BE2C (cell line): Measurements from ENCODE around the gene FSTL4.

Experiments used
- DNase-seq: peaks from one replicate; pipeline ENCODE4 v3.0.0-alpha.2; 2020
- H3K27me3 ChIP-seq: fragments of 250-450 bp; sonication (Bioruptor Pico); 2 replicates; pipeline ENCODE4 v1.5.1; 2020; ENCODE audit warnings: mild to moderate bottlenecking
- H3K36me3 ChIP-seq: fragments of 250-450 bp; sonication (Bioruptor Pico); 2 replicates; pipeline ENCODE4 v1.5.1; 2020; ENCODE audit warnings: mild to moderate bottlenecking
- H3K4me1 ChIP-seq: fragments of 250-450 bp; sonication (Bioruptor Pico); 2 replicates; pipeline ENCODE4 v1.5.1; 2020
- H3K4me3 ChIP-seq: 2 replicates; pipeline ENCODE4 v1.5.1; 2011; ENCODE audit warnings: low read depth, low read length
- H3K9me3 ChIP-seq: fragments of 250-450 bp; sonication (Bioruptor Pico); 2 replicates; pipeline ENCODE4 v1.5.1; 2020
- TF ChIP-seq, protein P1 (sequence below): IDR thresholded peaks from 2 replicates; pipeline ENCODE4 v1.5.1; 2012; ENCODE audit warnings: mild to moderate bottlenecking, low read depth, low read length

FSTL4 gene

DNA sequence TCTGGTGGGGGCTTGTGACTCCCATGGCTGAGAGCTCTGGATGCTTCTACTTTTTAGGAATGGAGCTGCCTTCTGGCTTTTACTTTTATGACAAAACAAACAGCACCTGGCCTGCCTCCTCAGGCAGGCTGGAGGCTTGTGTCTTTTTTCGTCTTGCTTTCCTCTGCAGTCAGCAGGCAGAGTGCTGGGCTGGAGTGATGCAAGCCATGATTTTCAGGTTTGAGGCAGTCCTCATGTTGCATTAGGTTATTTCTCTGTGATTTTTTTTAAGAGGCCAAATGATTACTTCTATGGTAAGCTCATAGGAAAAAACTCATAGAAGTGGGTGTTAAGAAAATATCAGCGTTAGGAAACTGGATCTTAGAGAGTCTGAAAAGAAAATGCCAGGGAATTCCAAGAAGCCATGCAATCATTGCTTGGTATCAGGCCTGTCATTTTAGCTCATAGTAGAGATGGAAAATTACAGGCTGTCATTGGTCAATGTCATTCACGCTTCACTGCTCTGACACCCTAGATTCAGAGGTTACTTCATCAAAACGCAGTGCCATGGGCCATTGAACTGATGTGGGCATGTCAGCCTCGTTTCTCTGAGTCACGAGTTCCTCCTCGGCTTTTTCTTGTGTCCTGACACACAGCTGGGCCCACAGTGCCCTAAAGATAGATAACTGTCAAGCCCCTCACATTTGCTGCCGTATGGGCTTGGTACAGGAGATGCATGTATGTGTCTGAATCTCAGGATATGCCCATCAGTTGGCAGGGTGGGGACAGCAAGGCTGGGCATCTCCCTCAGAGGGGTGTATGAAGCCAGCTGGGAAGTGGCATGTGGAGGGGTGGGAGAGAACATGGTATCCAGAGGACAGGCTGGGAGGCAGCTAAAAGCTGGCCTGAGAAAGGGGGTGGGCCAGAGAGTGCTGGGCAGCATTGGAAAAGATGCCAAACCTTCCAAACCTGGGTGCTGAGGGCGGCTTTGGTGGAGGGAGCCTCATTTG lies 408.7 kb downstream of the FSTL4 start:
- no peak overlapping the region for H3K4me3 ChIP-seq
- no peaks in the 10 kb centered on the region for H3K36me3 ChIP-seq
- TF ChIP-seq, protein P1, sequence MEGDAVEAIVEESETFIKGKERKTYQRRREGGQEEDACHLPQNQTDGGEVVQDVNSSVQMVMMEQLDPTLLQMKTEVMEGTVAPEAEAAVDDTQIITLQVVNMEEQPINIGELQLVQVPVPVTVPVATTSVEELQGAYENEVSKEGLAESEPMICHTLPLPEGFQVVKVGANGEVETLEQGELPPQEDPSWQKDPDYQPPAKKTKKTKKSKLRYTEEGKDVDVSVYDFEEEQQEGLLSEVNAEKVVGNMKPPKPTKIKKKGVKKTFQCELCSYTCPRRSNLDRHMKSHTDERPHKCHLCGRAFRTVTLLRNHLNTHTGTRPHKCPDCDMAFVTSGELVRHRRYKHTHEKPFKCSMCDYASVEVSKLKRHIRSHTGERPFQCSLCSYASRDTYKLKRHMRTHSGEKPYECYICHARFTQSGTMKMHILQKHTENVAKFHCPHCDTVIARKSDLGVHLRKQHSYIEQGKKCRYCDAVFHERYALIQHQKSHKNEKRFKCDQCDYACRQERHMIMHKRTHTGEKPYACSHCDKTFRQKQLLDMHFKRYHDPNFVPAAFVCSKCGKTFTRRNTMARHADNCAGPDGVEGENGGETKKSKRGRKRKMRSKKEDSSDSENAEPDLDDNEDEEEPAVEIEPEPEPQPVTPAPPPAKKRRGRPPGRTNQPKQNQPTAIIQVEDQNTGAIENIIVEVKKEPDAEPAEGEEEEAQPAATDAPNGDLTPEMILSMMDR = no peak
- DNase-seq = peak; percentile 39
- H3K4me1 ChIP-seq = peaks cover 22% of the 10 kb centered on the region
- H3K27me3 ChIP-seq = no peaks in the 10 kb centered on the region
- H3K9me3 ChIP-seq = no peaks in the 10 kb centered on the region

DNA sequence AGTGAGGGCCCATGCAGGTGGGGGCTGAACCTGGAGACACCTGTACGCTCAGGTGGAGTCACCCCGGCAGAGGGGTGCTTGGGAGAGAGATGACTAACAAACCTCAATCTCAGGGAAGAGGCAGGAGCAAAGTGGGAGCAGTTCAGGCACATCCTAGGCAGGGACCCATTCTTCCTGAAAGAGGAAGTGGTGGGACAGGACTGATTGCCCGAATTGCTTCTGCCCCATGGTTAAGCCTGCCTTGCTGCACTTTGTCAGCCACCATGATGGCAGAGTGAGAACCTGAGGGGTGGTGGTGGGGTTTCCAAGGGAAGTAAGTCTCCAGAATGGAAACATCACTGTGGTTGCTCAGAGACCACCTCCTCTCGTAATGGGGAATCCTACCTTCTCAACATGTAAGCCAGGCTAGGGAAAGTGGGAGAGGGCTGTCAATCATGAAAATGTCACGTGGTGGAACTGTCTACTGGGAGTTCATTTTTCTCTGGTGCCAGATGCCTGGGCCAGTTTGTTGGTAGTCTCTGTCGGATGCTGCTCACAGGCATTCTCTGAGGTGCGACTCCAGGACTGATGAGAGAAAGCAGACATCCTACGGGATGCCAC lies 410.2 kb downstream of the FSTL4 start:
- Histone ChIP-seq H3K4me1 (peaks cover 22% of the 10 kb centered on the region), H3K36me3 (no peaks in the 10 kb centered on the region), H3K9me3 (no peaks in the 10 kb centered on the region), H3K27me3 (no peaks in the 10 kb centered on the region), H3K4me3 (no peak overlapping the region)
- DNase-seq = no peak
- TF ChIP-seq, protein P1 = no peak

DNA sequence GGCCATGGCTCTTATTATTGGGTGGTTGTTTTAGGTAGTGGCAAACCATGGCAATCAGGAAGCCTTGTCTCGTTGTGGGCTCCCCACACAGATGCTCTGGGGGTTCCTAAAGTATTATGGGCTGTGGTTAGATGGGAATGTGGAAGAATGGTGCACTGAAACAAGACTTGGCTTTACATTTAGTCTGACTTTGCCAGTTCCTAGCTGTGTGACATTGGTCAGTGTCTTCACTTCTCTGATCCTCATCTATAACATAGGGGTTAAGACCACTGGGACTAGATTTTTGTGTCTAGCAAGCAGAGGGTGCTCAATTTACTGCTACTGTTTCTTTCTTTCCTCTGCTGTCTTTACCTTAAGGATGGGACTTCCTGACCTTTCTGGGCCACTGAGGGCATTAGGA lies 411.0 kb downstream of the FSTL4 start:
- Histone ChIP-seq H3K4me1 (peaks cover 22% of the 10 kb centered on the region), H3K9me3 (no peaks in the 10 kb centered on the region), H3K4me3 (no peak overlapping the region), H3K36me3 (no peaks in the 10 kb centered on the region), H3K27me3 (no peaks in the 10 kb centered on the region)
- TF ChIP-seq, protein P1 = no peak
- DNase-seq = no peak

DNA sequence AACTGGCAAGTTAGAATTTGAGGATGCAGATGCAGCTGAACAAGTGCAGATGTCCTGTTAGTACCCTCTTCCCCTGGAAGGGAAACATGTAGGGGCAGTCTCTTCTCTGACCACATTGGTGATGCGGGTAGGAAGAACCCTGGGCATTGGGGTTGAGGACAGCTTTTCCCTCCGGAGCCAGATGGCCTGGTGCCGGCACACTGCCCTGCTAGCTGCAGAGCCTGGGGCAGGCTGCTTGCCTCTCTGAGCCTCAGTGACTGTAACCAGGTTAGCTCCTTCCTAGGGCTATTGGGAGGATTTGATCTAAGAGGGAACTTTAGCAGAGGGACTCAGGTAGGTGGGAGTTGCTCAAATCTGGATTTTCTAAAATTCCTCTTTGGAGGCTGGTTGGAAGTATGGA lies 412.1 kb downstream of the FSTL4 start:
- Histone ChIP-seq H3K4me1 (peaks cover 22% of the 10 kb centered on the region), H3K36me3 (no peaks in the 10 kb centered on the region), H3K4me3 (no peak overlapping the region), H3K9me3 (no peaks in the 10 kb centered on the region), H3K27me3 (no peaks in the 10 kb centered on the region)
- TF ChIP-seq, protein P1 = no peak
- DNase-seq = peak; percentile 57

DNA sequence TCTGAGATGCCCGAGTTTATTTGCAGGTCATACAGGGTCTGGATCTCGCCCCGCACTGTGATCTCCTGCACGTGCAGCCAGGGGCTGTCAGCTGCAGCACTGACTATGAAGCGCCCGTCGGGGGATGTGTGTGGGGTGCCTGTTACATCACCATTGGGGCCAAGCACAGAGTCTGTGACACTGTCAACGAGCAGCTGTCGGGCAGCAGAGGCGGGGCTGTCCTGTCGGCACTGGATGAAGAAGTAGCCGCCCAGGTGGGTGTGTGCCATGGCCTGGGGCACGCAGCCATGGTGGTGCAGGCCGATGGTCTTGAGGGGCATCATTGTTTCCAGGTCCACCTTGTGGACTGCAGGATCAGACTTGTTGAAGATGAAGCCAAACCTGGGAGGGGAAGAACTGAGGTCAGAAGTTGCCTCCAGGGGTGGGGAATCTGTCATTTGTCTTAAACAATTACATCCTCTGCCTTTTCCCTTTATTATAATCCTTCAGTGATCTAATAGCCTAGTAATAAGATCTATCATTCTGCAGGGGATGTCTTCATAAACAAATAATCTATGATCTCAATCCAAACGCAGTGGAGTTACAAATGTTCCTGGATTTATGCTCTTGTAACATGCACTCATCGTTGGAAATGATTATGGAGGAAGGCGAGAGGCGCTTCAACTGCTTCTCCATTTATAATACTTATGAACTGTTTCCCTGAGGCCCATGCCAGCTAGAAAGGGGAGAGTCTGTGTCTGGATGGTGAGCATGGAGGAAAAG lies 412.7 kb downstream of the FSTL4 start:
- H3K9me3 ChIP-seq = no peaks in the 10 kb centered on the region
- H3K27me3 ChIP-seq = no peaks in the 10 kb centered on the region
- H3K4me3 ChIP-seq = no peak overlapping the region
- TF ChIP-seq, protein P1 = no peak
- H3K36me3 ChIP-seq = no peaks in the 10 kb centered on the region
- DNase-seq = no peak
- peaks cover 22% of the 10 kb centered on the region for H3K4me1 ChIP-seq
